Duodenal mucosa (tissue), 2 donors: ENCODE results near the gene HMCN2.

Source experiments
- H3K27ac ChIP-seq: one replicate; pipeline ENCODE4 v1.7.0; 2013; ENCODE audit warnings: low read depth, low read length
- H3K27me3 ChIP-seq, 2 donors: one replicate each; pipeline ENCODE4 v1.7.0; 2013; ENCODE audit warnings: low read length in 2 of 2, control low read depth in 1 of 2; ENCODE audit not compliant: insufficient read depth in 2 of 2, control insufficient read depth in 1 of 2
- H3K36me3 ChIP-seq, 2 donors: one replicate each; pipeline ENCODE4 v1.7.0; 2013; ENCODE audit warnings: low read length in 2 of 2, control low read depth in 1 of 2; ENCODE audit not compliant: insufficient read depth in 2 of 2, control insufficient read depth in 1 of 2
- H3K4me1 ChIP-seq, 2 donors: one replicate each; pipeline ENCODE4 v1.7.0; 2013; ENCODE audit warnings: low read length in 2 of 2, control low read depth in 1 of 2; ENCODE audit not compliant: insufficient read depth in 2 of 2, control insufficient read depth in 1 of 2
- H3K4me3 ChIP-seq, 2 donors: one replicate each; pipeline ENCODE4 v1.7.0; 2013; ENCODE audit warnings: low read length in 2 of 2, low read depth in 1 of 2
- H3K9ac ChIP-seq, 2 donors: one replicate each; pipeline ENCODE4 v1.7.0; 2013; ENCODE audit warnings: low read length in 2 of 2, low read depth in 1 of 2
- H3K9me3 ChIP-seq, 2 donors: one replicate each; pipeline ENCODE4 v1.7.0; 2013; ENCODE audit warnings: low read length in 2 of 2, control low read depth in 1 of 2; ENCODE audit not compliant: control insufficient read depth in 1 of 2

Gene HMCN2

GRCh38 chr9:130452835-130453234 is 187.3 kb downstream of the HMCN2 start:
- Histone ChIP-seq H3K4me1 (peaks cover 40 to 45% of the 10 kb centered on the region in 2 donors), H3K27ac (no peak overlapping the region), H3K9me3 (no peaks in the 10 kb centered on the region), H3K4me3 (no peak overlapping the region), H3K9ac (no peak overlapping the region), H3K36me3 (no peaks in the 10 kb centered on the region), H3K27me3 (no peaks in the 10 kb centered on the region)

- H3K4me1 ChIP-seq: peaks cover 35 to 40% of the 10 kb centered on the region in 2 donors
These were observed 187.9 kb downstream of the HMCN2 start for GRCh38 chr9:130453487-130453886.

GRCh38 chr9:130454096-130454811 is 188.7 kb downstream of the HMCN2 start:
- Histone ChIP-seq H3K27ac (no peak overlapping the region), H3K9me3 (no peaks in the 10 kb centered on the region), H3K9ac (no peak overlapping the region), H3K36me3 (no peaks in the 10 kb centered on the region), H3K4me1 (peaks cover 35 to 40% of the 10 kb centered on the region in 2 donors), H3K4me3 (no peak overlapping the region), H3K27me3 (no peaks in the 10 kb centered on the region)

More at GRCh38 chr9:130453487-130453886, 187.9 kb downstream of the HMCN2 start:
- Histone ChIP-seq H3K4me3 (no peak overlapping the region), H3K9me3 (no peaks in the 10 kb centered on the region), H3K27me3 (no peaks in the 10 kb centered on the region), H3K36me3 (no peaks in the 10 kb centered on the region), H3K9ac (no peak overlapping the region), H3K27ac (no peak overlapping the region)

GRCh38 chr9:130454812-130455325 is 189.3 kb downstream of the HMCN2 start:
- H3K27ac ChIP-seq: no peak overlapping the region
- H3K36me3 ChIP-seq: no peaks in the 10 kb centered on the region
- no peaks in the 10 kb centered on the region for H3K27me3 ChIP-seq
- H3K4me1 ChIP-seq: peaks cover 32 to 34% of the 10 kb centered on the region in 2 donors
- no peak overlapping the region for H3K9ac ChIP-seq
- no peaks in the 10 kb centered on the region for H3K9me3 ChIP-seq
- H3K4me3 ChIP-seq: no peak overlapping the region

GRCh38 chr9:130458027-130458803 is 192.7 kb downstream of the HMCN2 start:
- no peaks in the 10 kb centered on the region for H3K27me3 ChIP-seq
- no peak overlapping the region for H3K4me3 ChIP-seq
- H3K9ac ChIP-seq: no peak overlapping the region
- no peak overlapping the region for H3K27ac ChIP-seq
- no peaks in the 10 kb centered on the region for H3K9me3 ChIP-seq
- H3K4me1 ChIP-seq: peaks cover 6 to 8% of the 10 kb centered on the region in 2 donors
- no peaks in the 10 kb centered on the region for H3K36me3 ChIP-seq

GRCh38 chr9:130458804-130459067 is 193.2 kb downstream of the HMCN2 start:
- Histone ChIP-seq H3K36me3 (no peaks in the 10 kb centered on the region), H3K9me3 (no peaks in the 10 kb centered on the region), H3K9ac (no peak overlapping the region), H3K4me3 (no peak overlapping the region), H3K27ac (no peak overlapping the region), H3K27me3 (no peaks in the 10 kb centered on the region), H3K4me1 (peaks cover under 1 to 3% of the 10 kb centered on the region in 2 donors)

- Histone ChIP-seq H3K4me3 (no peak overlapping the region), H3K4me1 (no peaks in the 10 kb centered on the region), H3K27me3 (no peaks in the 10 kb centered on the region), H3K9ac (no peak overlapping the region), H3K27ac (no peak overlapping the region), H3K9me3 (no peaks in the 10 kb centered on the region), H3K36me3 (no peaks in the 10 kb centered on the region)
These were observed 193.6 kb downstream of the HMCN2 start for GRCh38 chr9:130459151-130459550.

GRCh38 chr9:130459941-130460669 is 194.5 kb downstream of the HMCN2 start:
- no peak overlapping the region for H3K4me3 ChIP-seq
- H3K9me3 ChIP-seq: no peaks in the 10 kb centered on the region
- no peak overlapping the region for H3K9ac ChIP-seq
- no peak overlapping the region for H3K27ac ChIP-seq
- H3K4me1 ChIP-seq: no peaks in the 10 kb centered on the region
- no peaks in the 10 kb centered on the region for H3K36me3 ChIP-seq
- H3K27me3 ChIP-seq: no peaks in the 10 kb centered on the region

GRCh38 chr9:130461218-130461630 is 195.7 kb downstream of the HMCN2 start:
- Histone ChIP-seq H3K27me3 (no peaks in the 10 kb centered on the region), H3K9me3 (no peaks in the 10 kb centered on the region), H3K36me3 (no peaks in the 10 kb centered on the region), H3K27ac (no peak overlapping the region), H3K9ac (no peak overlapping the region), H3K4me3 (no peak overlapping the region), H3K4me1 (no peaks in the 10 kb centered on the region)

- no peak overlapping the region for H3K27ac ChIP-seq
- no peak overlapping the region for H3K4me3 ChIP-seq
- H3K36me3 ChIP-seq: no peaks in the 10 kb centered on the region
- H3K4me1 ChIP-seq: no peaks in the 10 kb centered on the region
- no peak overlapping the region for H3K9ac ChIP-seq
- H3K27me3 ChIP-seq: peaks cover 0 to 3% of the 10 kb centered on the region in 2 donors
- no peaks in the 10 kb centered on the region for H3K9me3 ChIP-seq
These were observed 196.2 kb downstream of the HMCN2 start for GRCh38 chr9:130461731-130462130.
